C4-2B (cell line): ENCODE data around the gene ZNF772.

Experiments used
- ZFX ChIP-seq: fragments of 450-650 bp; IDR thresholded peaks from 2 replicates; pipeline ENCODE4 v1.6.1; 2017
- TF ChIP-seq, protein P1 (sequence below): fragments of 450-650 bp; conservative IDR thresholded peaks from 2 replicates; pipeline ENCODE4 v1.5.1; 2017; ENCODE audit warnings: mild to moderate bottlenecking

DNA sequence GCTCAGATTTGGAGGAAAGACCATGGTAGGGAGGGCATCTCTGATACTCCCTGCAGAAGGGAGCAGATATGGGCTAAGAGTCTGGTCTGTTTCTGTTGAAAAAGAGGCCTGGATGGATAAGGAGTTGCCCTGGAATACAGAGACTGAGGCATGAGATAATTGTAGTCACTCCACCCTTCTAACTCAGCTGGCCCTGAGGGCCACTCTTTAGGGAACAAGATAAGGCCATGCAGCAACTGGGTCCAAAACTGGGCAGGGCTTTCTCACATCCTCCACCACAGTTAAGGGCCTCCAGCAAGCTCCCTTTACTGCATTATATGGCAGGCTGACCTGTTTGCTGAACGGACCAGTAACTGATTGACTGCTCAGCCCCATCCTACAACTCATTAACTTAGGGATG is 40.9 kb downstream of the ZNF772 start:
- TF ChIP-seq, protein P1, sequence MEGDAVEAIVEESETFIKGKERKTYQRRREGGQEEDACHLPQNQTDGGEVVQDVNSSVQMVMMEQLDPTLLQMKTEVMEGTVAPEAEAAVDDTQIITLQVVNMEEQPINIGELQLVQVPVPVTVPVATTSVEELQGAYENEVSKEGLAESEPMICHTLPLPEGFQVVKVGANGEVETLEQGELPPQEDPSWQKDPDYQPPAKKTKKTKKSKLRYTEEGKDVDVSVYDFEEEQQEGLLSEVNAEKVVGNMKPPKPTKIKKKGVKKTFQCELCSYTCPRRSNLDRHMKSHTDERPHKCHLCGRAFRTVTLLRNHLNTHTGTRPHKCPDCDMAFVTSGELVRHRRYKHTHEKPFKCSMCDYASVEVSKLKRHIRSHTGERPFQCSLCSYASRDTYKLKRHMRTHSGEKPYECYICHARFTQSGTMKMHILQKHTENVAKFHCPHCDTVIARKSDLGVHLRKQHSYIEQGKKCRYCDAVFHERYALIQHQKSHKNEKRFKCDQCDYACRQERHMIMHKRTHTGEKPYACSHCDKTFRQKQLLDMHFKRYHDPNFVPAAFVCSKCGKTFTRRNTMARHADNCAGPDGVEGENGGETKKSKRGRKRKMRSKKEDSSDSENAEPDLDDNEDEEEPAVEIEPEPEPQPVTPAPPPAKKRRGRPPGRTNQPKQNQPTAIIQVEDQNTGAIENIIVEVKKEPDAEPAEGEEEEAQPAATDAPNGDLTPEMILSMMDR: no peak
- TF ChIP-seq ZFX: no peak
